Adrenal gland (tissue), 12 donors: ENCODE data around the gene ZNF747. TPM values are rescaled to one million over a fixed set of nuclear protein-coding genes. Genes with fewer than 3 reads are reported as not detected.
"Not testable (repeated sequence)": the region's sequence is repeated elsewhere in the genome, so short reads cannot be mapped to it uniquely, and the experiment has no call there.

Experiments used
- DNase-seq, 7 donors: peaks; one replicate each; pipeline ENCODE4 v3.0.0-alpha.2; 2019 to 2020
- H3K27ac ChIP-seq, 5 donors: fragments of 200-600 bp; sonication (generic) in 4 of 5; 1 replicate in 3 of 5; 2 replicates in 2 of 5; pipeline versions ENCODE4 v1.5.1 to v1.8.0; 2016 to 2020; ENCODE audit warnings: mild to moderate bottlenecking in 1 of 5
- H3K27me3 ChIP-seq: fragments of 200-600 bp; 2 replicates; pipeline ENCODE4 v1.8.0; 2021
- H3K36me3 ChIP-seq, 2 donors: fragments of 200-600 bp; replicated peaks in 1 of 2; 1 replicate in 1 of 2; 2 replicates in 1 of 2; pipeline versions ENCODE4 v1.5.1 to v1.8.0; 2018 to 2022
- H3K4me1 ChIP-seq, 2 donors: fragments of 200-600 bp; replicated peaks in 1 of 2; 1 replicate in 1 of 2; 2 replicates in 1 of 2; pipeline versions ENCODE4 v1.5.1 to v1.8.0; 2018 to 2021
- H3K4me3 ChIP-seq, 4 donors: fragments of 200-600 bp; sonication (generic) in 3 of 4; one replicate each; pipeline ENCODE4 v1.5.1; 2016 to 2018
- H3K9me3 ChIP-seq, 3 donors: fragments of 200-600 bp; sonication (generic) in 1 of 3; replicated peaks in 1 of 3; 1 replicate in 2 of 3; 2 replicates in 1 of 3; pipeline versions ENCODE4 v1.5.1 to v1.8.0; 2016 to 2021
- POLR2A ChIP-seq, 2 donors: fragments of 450-650 bp; IDR thresholded peaks; one replicate each; pipeline ENCODE4 v1.6.1; 2017; ENCODE audit warnings: antibody characterized with exemption in 2 of 2, mild to moderate bottlenecking in 2 of 2, moderate library complexity in 1 of 2
- WGBS, 4 donors: extraction: QIAGEN DNeasy Blood & Tissue Kit in 2 of 4; methylation state at CpG; one replicate each; pipeline versions ENCODE4 v1.1.5 to v1.1.7; 2013 to 2017; 5-methylcytosine and 5-hydroxymethylcytosine counted together
- intact Hi-C, 2 donors: fragments of 100-400 bp; cut with DNase I; formaldehyde crosslinking; loops; one replicate each; pipeline versions ENCODE4 v1.14.1 to v1.15.0; 2022 to 2023
- polyA plus RNA-seq, 3 donors: library from polyadenylated mRNA; stranded (reverse); fragments of 200-250 nt in 2 of 3; fragments of 350-450 nt in 1 of 3; fragmentation: Illumina TruSeq in 1 of 3; extraction: RNeasy Lipid Tissue Mini Kit (QIAGEN cat#74804) in 1 of 3; gene quantifications; one replicate each; pipeline ENCODE4 v1.2.3, GENCODE V29; 2013 to 2014
- total RNA-seq, 9 donors: library from RNA; depleted of rRNA in 4 of 9; stranded (reverse); fragments of >200 nt in 4 of 9; fragments of 120-200 nt in 1 of 9; fragmentation: NEBNext Ultra II Directional in 1 of 9; extraction: Animal tissue kit (Norgen Biotek cat#: 25700) in 1 of 9; gene quantifications; one replicate each; pipeline versions ENCODE4 v1.1.0 to v1.2.4, GENCODE V29; 2013 to 2023
- TF ChIP-seq, protein P1 (sequence below), 6 experiments: fragments of 450-650 bp in 4 of 6; fragments of 200-600 bp in 2 of 6; sonication (generic) in 1 of 6; IDR thresholded peaks; 1 replicate in 5 of 6; 2 replicates in 1 of 6; pipeline versions ENCODE4 v1.5.1 to v1.8.0; 2016 to 2021; ENCODE audit warnings: antibody characterized with exemption in 6 of 6, mild to moderate bottlenecking in 2 of 6, moderate library complexity in 1 of 6
- donor health status: healthy with polysubstance abuse.
- donor health status: Bipolar disorder and iron deficiency.
- donor health status: DM: yes; HTN: yes; CAD: no.
- donor health status: DM: no; HTN: no; CAD: no.
- donor health status: DM: no; HTN: no; CAD: no.
- donor health status: DM: yes; HTN: yes; CAD: no.

Gene ZNF747
- total and polyA plus RNA-seq, 12 donors = 7.7 to 19.9 (median 13.9) TPM

DNA sequence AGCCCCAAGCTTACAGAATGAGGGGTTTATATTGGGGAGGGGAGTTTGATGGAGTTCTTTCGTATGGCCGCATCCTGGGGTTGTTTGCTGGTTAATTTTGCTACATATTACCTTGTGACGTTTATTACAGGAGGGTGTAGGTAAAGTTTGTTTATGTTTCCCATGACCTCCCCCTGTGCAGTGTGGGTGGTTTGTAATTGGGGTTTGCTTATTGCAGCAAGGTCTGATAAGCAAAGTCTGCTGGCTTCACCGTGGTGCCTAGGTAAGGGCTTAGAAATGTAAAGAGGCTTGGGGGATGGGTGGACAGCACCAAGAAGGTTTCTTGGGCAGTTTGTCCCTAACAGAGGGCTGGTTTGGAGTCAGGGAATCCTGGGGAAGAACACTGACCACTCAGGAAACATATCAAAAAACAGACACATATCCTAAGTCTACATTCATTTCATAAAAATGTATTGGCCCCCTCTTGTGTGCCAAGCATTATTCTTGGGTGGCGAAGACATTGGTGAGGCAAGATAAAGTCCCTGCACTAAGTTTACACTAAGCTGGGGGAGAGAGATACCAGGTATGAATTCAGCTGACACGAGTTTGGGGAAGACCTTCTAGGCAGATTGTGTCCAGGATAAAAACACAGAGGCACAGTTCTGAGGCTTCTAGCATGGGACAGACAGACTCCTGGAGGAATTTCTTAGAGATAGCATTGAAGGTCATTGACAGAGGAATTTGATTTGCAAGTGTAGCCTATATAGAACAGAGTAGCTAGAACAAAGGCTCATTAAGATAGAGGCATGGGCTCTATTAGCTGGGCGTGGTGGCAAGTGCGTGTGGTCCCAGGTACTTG lies 14.0 kb upstream of the ZNF747 start:
- H3K4me1 ChIP-seq = peaks cover 10 to 12% of the 10 kb centered on the region in 2 donors
- DNase-seq = no peak
- intact Hi-C loops = no loop called here
- peaks cover 0 to 6% of the 10 kb centered on the region in 2 donors for H3K36me3 ChIP-seq
- no peak overlapping the region for H3K4me3 ChIP-seq
- TF ChIP-seq, protein P1, sequence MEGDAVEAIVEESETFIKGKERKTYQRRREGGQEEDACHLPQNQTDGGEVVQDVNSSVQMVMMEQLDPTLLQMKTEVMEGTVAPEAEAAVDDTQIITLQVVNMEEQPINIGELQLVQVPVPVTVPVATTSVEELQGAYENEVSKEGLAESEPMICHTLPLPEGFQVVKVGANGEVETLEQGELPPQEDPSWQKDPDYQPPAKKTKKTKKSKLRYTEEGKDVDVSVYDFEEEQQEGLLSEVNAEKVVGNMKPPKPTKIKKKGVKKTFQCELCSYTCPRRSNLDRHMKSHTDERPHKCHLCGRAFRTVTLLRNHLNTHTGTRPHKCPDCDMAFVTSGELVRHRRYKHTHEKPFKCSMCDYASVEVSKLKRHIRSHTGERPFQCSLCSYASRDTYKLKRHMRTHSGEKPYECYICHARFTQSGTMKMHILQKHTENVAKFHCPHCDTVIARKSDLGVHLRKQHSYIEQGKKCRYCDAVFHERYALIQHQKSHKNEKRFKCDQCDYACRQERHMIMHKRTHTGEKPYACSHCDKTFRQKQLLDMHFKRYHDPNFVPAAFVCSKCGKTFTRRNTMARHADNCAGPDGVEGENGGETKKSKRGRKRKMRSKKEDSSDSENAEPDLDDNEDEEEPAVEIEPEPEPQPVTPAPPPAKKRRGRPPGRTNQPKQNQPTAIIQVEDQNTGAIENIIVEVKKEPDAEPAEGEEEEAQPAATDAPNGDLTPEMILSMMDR (IDR thresholded peaks at IDR 0.05) = no peak
- no peak for TF ChIP-seq POLR2A (IDR thresholded peaks at IDR 0.05)
- H3K27ac ChIP-seq = peak overlapping the region; percentile 34 to 68 (median 45)
- H3K27me3 ChIP-seq = no peaks in the 10 kb centered on the region
- no peaks in the 10 kb centered on the region for H3K9me3 ChIP-seq
- WGBS, 4 donors = 63 to 67% (median 66%) methylated on average over 8 of the region's 8 CpGs

DNA sequence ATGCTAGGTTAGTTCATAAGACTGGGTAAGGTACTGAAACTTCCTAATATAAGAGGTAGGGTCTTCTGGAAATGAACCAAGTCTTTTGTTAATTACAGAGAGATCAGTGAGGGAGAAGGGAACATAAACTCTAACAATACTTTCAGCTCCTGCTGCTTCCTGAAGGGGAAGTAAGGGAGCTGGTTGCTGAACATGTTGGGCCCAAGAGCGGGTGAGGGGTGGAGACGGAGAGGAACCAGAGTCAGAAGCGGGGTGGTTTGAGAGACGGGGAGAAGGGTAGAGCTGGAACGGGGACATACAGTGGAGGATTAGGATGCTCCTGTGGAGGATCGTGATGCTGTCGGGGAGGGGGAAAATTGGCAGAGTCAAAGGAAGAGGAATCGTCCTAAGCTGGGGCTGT lies 11.5 kb upstream of the ZNF747 start:
- no peak for DNase-seq
- Histone ChIP-seq H3K27me3 (no peaks in the 10 kb centered on the region), H3K4me1 (peaks cover 10 to 12% of the 10 kb centered on the region in 2 donors), H3K9me3 (no peaks in the 10 kb centered on the region), H3K4me3 (no peak overlapping the region), H3K27ac (no peak overlapping the region), H3K36me3 (no peaks in the 10 kb centered on the region)
- 78 to 86% (median 85%) methylated on average over 8 of the region's 8 CpGs for WGBS, 4 donors
- TF ChIP-seq, protein P1 (IDR thresholded peaks at IDR 0.05) = no peak
- TF ChIP-seq POLR2A (IDR thresholded peaks at IDR 0.05) = no peak
- intact Hi-C loops = no loop called here

DNA sequence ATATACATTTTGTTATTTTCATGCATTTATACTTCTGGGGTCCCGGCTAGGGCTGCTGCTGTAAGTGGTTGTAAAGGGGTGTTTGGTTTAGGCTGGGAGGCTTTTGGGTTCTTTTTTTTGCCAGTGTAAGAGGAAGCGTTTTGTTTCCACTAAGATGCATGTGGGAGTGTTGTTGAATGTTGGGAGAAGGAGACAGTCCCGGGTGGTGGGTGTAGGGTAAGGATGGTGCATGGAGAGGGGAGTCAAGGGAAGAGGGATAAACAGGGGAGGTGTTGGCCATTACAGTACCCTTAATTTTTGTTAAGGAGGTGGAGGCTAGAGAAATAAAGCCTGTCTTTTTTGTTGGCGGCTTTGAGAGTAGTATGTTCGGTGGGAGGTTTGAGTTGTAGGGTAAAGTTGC lies 8.4 kb upstream of the ZNF747 start:
- no peak overlapping the region for H3K4me3 ChIP-seq
- no peak for TF ChIP-seq POLR2A (IDR thresholded peaks at IDR 0.05)
- TF ChIP-seq, protein P1 (IDR thresholded peaks at IDR 0.05) = no peak
- H3K4me1 ChIP-seq = no peaks in the 10 kb centered on the region
- no peaks in the 10 kb centered on the region for H3K27me3 ChIP-seq
- intact Hi-C loops = no loop called here
- H3K27ac ChIP-seq = no peak overlapping the region
- no peaks in the 10 kb centered on the region for H3K36me3 ChIP-seq
- no peaks in the 10 kb centered on the region for H3K9me3 ChIP-seq
- no peak for DNase-seq
- 82 to 88% (median 85%) methylated on average over 5 of the region's 5 CpGs for WGBS, 4 donors

DNA sequence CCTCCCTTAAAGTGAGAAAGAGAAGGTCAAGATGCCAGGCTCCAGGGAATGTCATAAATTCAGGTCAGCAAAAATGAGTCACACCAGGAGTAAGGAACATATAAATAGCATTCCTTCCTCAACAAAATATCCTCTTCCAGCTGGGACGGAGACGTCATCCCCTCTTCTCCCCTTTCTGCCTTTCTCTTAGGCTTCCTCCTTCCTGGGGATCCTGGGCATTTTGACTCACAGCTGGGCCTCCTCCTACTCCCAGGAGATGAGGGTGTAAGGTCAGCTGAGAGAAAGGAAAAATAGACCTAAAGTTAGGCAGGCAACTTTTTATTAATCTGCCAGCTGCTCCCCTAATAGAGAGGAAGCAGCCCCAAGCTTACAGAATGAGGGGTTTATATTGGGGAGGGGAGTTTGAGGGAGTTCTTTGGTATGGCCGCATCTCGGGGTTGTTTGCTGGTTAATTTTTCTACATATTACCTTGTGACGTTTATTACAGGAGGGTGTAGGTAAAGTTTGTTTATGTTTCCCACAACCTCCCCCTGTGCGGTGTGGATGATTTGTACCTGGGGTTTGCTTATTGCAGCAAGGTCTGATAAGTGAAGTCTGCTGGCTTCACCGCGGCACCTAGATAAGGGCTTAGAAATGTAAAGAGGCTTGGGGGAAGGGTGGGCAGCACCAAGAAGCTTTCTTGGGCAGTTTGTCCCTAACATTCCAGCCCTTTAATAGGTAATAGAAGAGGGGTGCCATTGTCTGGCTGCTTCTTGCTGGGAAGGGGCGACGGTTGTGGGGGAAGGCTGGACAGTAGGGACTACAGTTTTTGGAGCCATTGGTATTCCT lies 7.1 kb upstream of the ZNF747 start:
- H3K9me3 ChIP-seq = no peaks in the 10 kb centered on the region
- no peaks in the 10 kb centered on the region for H3K27me3 ChIP-seq
- no peak for DNase-seq
- no peak overlapping the region for H3K4me3 ChIP-seq
- intact Hi-C loops = no loop called here
- H3K4me1 ChIP-seq = no peaks in the 10 kb centered on the region
- TF ChIP-seq, protein P1 (IDR thresholded peaks at IDR 0.05) = no peak
- no peak for TF ChIP-seq POLR2A (IDR thresholded peaks at IDR 0.05)
- WGBS, 4 donors = 62 to 75% (median 71%) methylated on average over 10 of the region's 10 CpGs
- H3K36me3 ChIP-seq = no peaks in the 10 kb centered on the region
- H3K27ac ChIP-seq = no peak overlapping the region

DNA sequence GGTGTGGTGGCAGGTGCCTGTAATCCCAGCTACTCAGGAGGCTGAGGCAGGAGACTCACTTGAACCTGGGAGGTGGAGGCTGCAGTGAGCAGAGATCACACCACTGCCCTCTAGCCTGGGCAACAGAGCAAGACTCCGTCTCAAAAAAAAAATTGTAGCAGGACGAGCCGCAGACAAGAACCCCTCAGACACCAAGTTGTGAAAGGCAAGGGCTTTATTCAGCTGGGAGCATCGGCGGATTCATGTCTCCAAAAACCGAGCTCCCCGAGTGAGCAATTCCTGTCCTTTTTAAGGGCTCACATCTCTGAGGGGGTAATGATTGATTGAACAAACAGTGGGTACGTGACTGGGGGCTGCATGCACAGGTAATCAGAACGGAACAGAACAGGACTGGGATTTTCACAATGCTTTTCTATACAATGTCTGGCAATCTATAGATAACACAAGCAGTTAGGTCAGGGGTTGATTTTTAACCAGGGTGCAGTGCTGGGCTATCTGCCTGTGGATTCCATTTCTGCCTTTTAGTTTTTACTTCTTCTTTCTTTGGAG lies 6.3 kb upstream of the ZNF747 start:
- H3K27ac ChIP-seq, H3K4me3 ChIP-seq, H3K9me3 ChIP-seq, H3K4me1 ChIP-seq, H3K27me3 ChIP-seq, DNase-seq, H3K36me3 ChIP-seq, intact Hi-C loops: not testable (repeated sequence)
- WGBS, 4 donors = 77 to 83% (median 78%) methylated on average over 9 of the region's 9 CpGs

DNA sequence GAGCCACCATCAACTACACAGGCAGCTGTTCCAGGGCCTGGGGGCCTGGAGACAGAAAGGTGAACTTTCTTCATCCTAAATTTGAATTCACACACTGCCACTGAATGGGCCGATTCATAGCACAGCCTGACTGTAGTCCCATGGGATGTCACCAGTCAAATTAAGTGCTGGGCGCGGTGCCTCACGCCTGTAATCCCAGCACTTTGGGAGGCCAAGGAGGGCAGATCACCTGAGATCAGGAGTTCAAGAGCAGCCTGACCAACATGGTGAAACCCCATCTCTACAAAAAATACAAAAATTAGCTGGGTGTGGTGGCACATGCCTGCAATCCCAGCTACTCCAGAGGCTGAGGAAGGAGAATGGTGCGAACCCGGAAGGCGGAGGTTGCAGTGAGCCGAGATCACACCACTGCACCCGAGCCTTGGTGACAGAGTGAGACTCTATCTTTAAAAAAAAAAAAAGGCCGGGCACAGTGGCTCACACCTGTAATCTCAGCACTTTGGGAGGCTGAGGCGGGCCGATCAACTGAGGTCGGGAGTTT lies 5.4 kb upstream of the ZNF747 start:
- DNase-seq, H3K27ac ChIP-seq, H3K36me3 ChIP-seq, H3K27me3 ChIP-seq, H3K4me3 ChIP-seq, intact Hi-C loops, H3K9me3 ChIP-seq: not testable (repeated sequence)
- peaks cover 8 to 12% of the 10 kb centered on the region in 2 donors for H3K4me1 ChIP-seq
- 86 to 94% (median 90%) methylated on average over 9 to 13 of the region's 13 CpGs for WGBS, 4 donors
